Adrenal gland (tissue), 12 donors: ENCODE data around the gene TRIM69. TPM values are rescaled to one million over a fixed set of nuclear protein-coding genes. Genes with fewer than 3 reads are reported as not detected.
"Not testable (repeated sequence)": the region's sequence is repeated elsewhere in the genome, so short reads cannot be mapped to it uniquely, and the experiment has no call there.

Experiments used
- DNase-seq, 7 donors: peaks; one replicate each; pipeline ENCODE4 v3.0.0-alpha.2; 2019 to 2020
- H3K27ac ChIP-seq, 5 donors: fragments of 200-600 bp; sonication (generic) in 4 of 5; 1 replicate in 3 of 5; 2 replicates in 2 of 5; pipeline versions ENCODE4 v1.5.1 to v1.8.0; 2016 to 2020; ENCODE audit warnings: mild to moderate bottlenecking in 1 of 5
- H3K27me3 ChIP-seq: fragments of 200-600 bp; 2 replicates; pipeline ENCODE4 v1.8.0; 2021
- H3K36me3 ChIP-seq, 2 donors: fragments of 200-600 bp; replicated peaks in 1 of 2; 1 replicate in 1 of 2; 2 replicates in 1 of 2; pipeline versions ENCODE4 v1.5.1 to v1.8.0; 2018 to 2022
- H3K4me1 ChIP-seq, 2 donors: fragments of 200-600 bp; replicated peaks in 1 of 2; 1 replicate in 1 of 2; 2 replicates in 1 of 2; pipeline versions ENCODE4 v1.5.1 to v1.8.0; 2018 to 2021
- H3K4me3 ChIP-seq, 4 donors: fragments of 200-600 bp; sonication (generic) in 3 of 4; one replicate each; pipeline ENCODE4 v1.5.1; 2016 to 2018
- H3K9me3 ChIP-seq, 3 donors: fragments of 200-600 bp; sonication (generic) in 1 of 3; replicated peaks in 1 of 3; 1 replicate in 2 of 3; 2 replicates in 1 of 3; pipeline versions ENCODE4 v1.5.1 to v1.8.0; 2016 to 2021
- POLR2A ChIP-seq, 2 donors: fragments of 450-650 bp; IDR thresholded peaks; one replicate each; pipeline ENCODE4 v1.6.1; 2017; ENCODE audit warnings: antibody characterized with exemption in 2 of 2, mild to moderate bottlenecking in 2 of 2, moderate library complexity in 1 of 2
- WGBS, 4 donors: extraction: QIAGEN DNeasy Blood & Tissue Kit in 2 of 4; methylation state at CpG; one replicate each; pipeline versions ENCODE4 v1.1.5 to v1.1.7; 2013 to 2017; 5-methylcytosine and 5-hydroxymethylcytosine counted together
- intact Hi-C, 2 donors: fragments of 100-400 bp; cut with DNase I; formaldehyde crosslinking; loops; one replicate each; pipeline versions ENCODE4 v1.14.1 to v1.15.0; 2022 to 2023
- polyA plus RNA-seq, 3 donors: library from polyadenylated mRNA; stranded (reverse); fragments of 200-250 nt in 2 of 3; fragments of 350-450 nt in 1 of 3; fragmentation: Illumina TruSeq in 1 of 3; extraction: RNeasy Lipid Tissue Mini Kit (QIAGEN cat#74804) in 1 of 3; gene quantifications; one replicate each; pipeline ENCODE4 v1.2.3, GENCODE V29; 2013 to 2014
- total RNA-seq, 9 donors: library from RNA; depleted of rRNA in 4 of 9; stranded (reverse); fragments of >200 nt in 4 of 9; fragments of 120-200 nt in 1 of 9; fragmentation: NEBNext Ultra II Directional in 1 of 9; extraction: Animal tissue kit (Norgen Biotek cat#: 25700) in 1 of 9; gene quantifications; one replicate each; pipeline versions ENCODE4 v1.1.0 to v1.2.4, GENCODE V29; 2013 to 2023
- TF ChIP-seq, protein P1 (sequence below), 6 experiments: fragments of 450-650 bp in 4 of 6; fragments of 200-600 bp in 2 of 6; sonication (generic) in 1 of 6; IDR thresholded peaks; 1 replicate in 5 of 6; 2 replicates in 1 of 6; pipeline versions ENCODE4 v1.5.1 to v1.8.0; 2016 to 2021; ENCODE audit warnings: antibody characterized with exemption in 6 of 6, mild to moderate bottlenecking in 2 of 6, moderate library complexity in 1 of 6
- donor health status: healthy with polysubstance abuse.
- donor health status: Bipolar disorder and iron deficiency.
- donor health status: DM: yes; HTN: yes; CAD: no.
- donor health status: DM: no; HTN: no; CAD: no.
- donor health status: DM: no; HTN: no; CAD: no.
- donor health status: DM: yes; HTN: yes; CAD: no.

The TRIM69 gene
- total and polyA plus RNA-seq, 12 donors, result 7.2 to 38.8 (median 18.3) TPM

DNA sequence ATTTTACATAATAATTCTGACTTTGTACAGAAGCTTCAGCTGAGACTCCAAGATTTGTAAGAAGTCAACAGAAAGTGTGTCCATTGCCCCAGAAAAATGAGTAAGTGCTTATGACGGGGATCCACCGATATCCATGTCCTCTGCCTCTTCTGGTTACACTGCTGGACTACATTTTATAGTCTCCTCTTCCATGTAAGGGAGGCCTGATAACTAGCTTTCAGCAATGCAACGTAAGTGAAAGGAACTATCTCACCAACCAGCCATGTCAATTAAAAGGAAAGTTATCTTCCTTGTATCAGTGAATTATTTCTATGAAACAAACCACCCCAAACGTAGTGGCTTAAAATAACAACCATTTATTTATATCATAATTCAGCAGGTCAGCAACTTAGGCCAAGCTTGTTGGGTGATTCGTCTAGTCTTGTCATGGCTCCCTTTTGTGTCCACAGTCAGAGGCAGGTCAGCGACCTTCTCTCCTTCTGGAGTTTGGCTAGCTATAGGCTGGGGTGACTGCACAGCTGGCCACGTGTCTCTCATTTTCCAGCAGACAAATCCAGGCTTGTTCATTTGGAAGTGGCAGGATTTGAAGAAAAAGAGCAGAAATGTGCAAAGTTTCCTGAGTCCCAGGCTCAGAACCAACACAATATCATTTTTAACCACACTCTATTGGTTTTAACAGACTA is 44.9 kb downstream of the TRIM69 start:
- no peak overlapping the region for H3K27ac ChIP-seq
- intact Hi-C loops, result no loop called here
- no peaks in the 10 kb centered on the region for H3K36me3 ChIP-seq
- no peak for DNase-seq
- H3K4me1 ChIP-seq, result peaks cover 0 to 4% of the 10 kb centered on the region in 2 donors
- WGBS, 4 donors, result 76 to 82% (median 81%) methylated on average over 7 of the region's 7 CpGs
- no peak overlapping the region for H3K4me3 ChIP-seq
- TF ChIP-seq POLR2A (IDR thresholded peaks at IDR 0.05), result no peak
- TF ChIP-seq, protein P1, sequence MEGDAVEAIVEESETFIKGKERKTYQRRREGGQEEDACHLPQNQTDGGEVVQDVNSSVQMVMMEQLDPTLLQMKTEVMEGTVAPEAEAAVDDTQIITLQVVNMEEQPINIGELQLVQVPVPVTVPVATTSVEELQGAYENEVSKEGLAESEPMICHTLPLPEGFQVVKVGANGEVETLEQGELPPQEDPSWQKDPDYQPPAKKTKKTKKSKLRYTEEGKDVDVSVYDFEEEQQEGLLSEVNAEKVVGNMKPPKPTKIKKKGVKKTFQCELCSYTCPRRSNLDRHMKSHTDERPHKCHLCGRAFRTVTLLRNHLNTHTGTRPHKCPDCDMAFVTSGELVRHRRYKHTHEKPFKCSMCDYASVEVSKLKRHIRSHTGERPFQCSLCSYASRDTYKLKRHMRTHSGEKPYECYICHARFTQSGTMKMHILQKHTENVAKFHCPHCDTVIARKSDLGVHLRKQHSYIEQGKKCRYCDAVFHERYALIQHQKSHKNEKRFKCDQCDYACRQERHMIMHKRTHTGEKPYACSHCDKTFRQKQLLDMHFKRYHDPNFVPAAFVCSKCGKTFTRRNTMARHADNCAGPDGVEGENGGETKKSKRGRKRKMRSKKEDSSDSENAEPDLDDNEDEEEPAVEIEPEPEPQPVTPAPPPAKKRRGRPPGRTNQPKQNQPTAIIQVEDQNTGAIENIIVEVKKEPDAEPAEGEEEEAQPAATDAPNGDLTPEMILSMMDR (IDR thresholded peaks at IDR 0.05), result no peak
- no peaks in the 10 kb centered on the region for H3K9me3 ChIP-seq
- no peaks in the 10 kb centered on the region for H3K27me3 ChIP-seq

DNA sequence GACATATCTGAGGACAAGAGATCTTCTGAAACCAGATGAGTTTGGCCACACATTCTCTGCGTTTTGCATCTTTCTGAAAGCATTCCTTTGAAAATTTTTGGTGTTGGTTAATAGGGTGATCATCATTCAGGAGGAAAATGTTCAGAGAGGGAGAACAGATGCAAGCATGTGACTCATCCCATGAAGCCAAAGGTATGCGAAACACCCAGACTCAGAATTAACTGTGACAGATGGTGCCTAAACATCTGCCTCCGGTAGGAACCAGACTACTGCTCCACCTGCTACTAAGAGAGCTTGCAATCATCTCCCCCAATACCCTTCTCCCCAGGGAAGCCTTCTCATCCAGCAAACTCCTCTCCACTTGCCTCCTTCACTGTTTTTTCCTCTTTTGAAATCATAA is 46.2 kb downstream of the TRIM69 start:
- WGBS, 4 donors, result 85 to 96% (median 92%) methylated on average over 3 of the region's 3 CpGs
- DNase-seq, result no peak
- Histone ChIP-seq H3K4me1 (peaks cover 0 to 4% of the 10 kb centered on the region in 2 donors), H3K4me3 (no peak overlapping the region), H3K9me3 (no peaks in the 10 kb centered on the region), H3K36me3 (no peaks in the 10 kb centered on the region), H3K27me3 (no peaks in the 10 kb centered on the region), H3K27ac (no peak overlapping the region)
- intact Hi-C loops, result no loop called here
- TF ChIP-seq, protein P1 (IDR thresholded peaks at IDR 0.05), result no peak
- TF ChIP-seq POLR2A (IDR thresholded peaks at IDR 0.05), result no peak

DNA sequence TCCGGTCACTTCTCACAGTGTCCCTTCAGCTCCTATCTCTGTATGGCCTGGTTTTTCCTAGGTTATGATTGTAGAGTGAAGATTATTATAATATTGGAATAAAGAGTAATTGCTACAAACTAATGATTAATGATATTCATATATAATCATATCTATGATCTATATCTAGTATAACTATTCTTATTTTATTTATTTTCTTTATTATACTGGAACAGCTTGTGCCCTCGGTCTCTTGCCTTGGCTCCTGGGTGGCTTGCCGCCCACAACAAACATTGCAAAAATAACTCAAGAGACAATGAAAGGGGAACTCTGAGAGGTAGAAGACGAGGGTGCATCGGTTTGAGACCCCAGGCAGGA is 48.6 kb downstream of the TRIM69 start:
- Histone ChIP-seq H3K27ac (peak overlapping the region; percentile 87 to 99 (median 97)), H3K4me3 (peak overlapping the region in 1 of 4 donors; percentile 67)
- H3K27me3 ChIP-seq, intact Hi-C loops, H3K36me3 ChIP-seq, H3K9me3 ChIP-seq, H3K4me1 ChIP-seq: not testable (repeated sequence)
- DNase-seq, result peak in 1 of 7 donors; percentile 16
- WGBS, 4 donors, result 51 to 58% (median 54%) methylated on average over 5 of the region's 5 CpGs

DNA sequence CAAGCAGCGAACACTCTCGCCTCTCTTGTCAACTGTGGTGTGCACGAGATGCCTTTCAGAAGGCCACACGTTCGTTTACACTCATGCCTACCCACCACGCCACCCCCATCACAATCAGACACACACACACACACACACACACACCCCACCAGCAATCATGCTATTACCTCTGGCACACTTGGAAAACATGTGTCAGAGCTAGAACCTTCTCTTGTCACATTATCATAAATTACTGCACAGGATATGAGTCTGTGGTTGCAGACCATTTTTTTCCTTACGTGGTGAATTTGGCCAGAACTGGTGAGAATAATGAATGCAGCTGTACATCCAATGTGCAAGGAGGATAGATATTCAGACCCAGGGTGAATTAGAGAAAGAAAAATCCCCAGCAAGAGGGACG is 52.4 kb downstream of the TRIM69 start:
- no peak for TF ChIP-seq POLR2A (IDR thresholded peaks at IDR 0.05)
- TF ChIP-seq, protein P1 (IDR thresholded peaks at IDR 0.05), result no peak
- no peak overlapping the region for H3K27ac ChIP-seq
- H3K4me3 ChIP-seq, result no peak overlapping the region
- H3K4me1 ChIP-seq, result peaks cover 0 to 1% of the 10 kb centered on the region in 2 donors
- 68 to 73% (median 72%) methylated on average over 8 of the region's 8 CpGs for WGBS, 4 donors
- no peaks in the 10 kb centered on the region for H3K9me3 ChIP-seq
- no peak for DNase-seq
- intact Hi-C loops, result no loop called here
- no peaks in the 10 kb centered on the region for H3K36me3 ChIP-seq
- H3K27me3 ChIP-seq, result no peaks in the 10 kb centered on the region

DNA sequence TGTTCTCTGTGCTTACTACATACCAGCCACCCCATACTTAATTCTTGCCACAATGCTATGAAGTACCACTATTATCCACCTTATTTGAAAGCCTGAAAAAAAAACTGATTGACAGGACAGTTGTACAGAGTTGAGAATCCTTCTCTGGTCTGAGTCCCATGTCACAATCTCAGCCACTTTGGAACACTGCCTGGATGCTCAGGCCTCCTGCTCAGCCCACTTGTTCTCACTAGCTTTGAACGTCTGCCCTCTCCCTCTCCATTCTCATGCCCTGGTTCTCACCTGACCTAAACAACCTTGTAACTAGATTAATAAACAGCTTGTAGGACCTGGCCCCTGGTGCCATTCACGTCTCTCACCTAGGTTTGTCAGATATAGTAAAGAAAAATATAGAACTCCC is 53.9 kb downstream of the TRIM69 start:
- WGBS, 4 donors, result 68 to 76% (median 69%) methylated on average over 2 of the region's 2 CpGs
- Histone ChIP-seq H3K9me3 (no peaks in the 10 kb centered on the region), H3K4me1 (no peaks in the 10 kb centered on the region), H3K4me3 (no peak overlapping the region), H3K27ac (no peak overlapping the region), H3K36me3 (no peaks in the 10 kb centered on the region), H3K27me3 (peaks cover 5% of the 10 kb centered on the region)
- no peak for DNase-seq
- no peak for TF ChIP-seq POLR2A (IDR thresholded peaks at IDR 0.05)
- TF ChIP-seq, protein P1 (IDR thresholded peaks at IDR 0.05), result no peak
- intact Hi-C loops, result no loop called here
